DND-41 (cell line): ENCODE results near the gene ADAMTSL2.

Experiments used
- ATAC-seq: fragments of 200-7000 bp; cut with Tn5 transposase; 3 replicates; pipeline ENCODE4 v1.9.1; 2021; ENCODE audit warnings: low read depth; ENCODE audit not compliant: insufficient read depth
- DNase-seq: peaks from one replicate; pipeline ENCODE4 v3.0.0-alpha.2; 2020
- H2AFZ ChIP-seq: 2 replicates; pipeline ENCODE4 v1.6.0; 2012; ENCODE audit warnings: low read depth, low read length
- H3K27ac ChIP-seq: 2 replicates; pipeline ENCODE4 v1.5.1; 2012; ENCODE audit warnings: low read length, inconsistent platforms
- H3K27me3 ChIP-seq: fragments of 200-600 bp; sonication (generic); 2 replicates; pipeline ENCODE4 v1.6.0; 2012; ENCODE audit warnings: low read length, mild to moderate bottlenecking, inconsistent platforms; ENCODE audit not compliant: insufficient read depth, poor library complexity
- H3K36me3 ChIP-seq: 2 replicates; pipeline ENCODE4 v1.5.1; 2012; ENCODE audit warnings: low read length, inconsistent platforms; ENCODE audit not compliant: insufficient read depth
- H3K4me1 ChIP-seq: 2 replicates; pipeline ENCODE4 v1.5.1; 2012; ENCODE audit warnings: mild to moderate bottlenecking, low read length; ENCODE audit not compliant: insufficient read depth
- H3K4me2 ChIP-seq: 2 replicates; pipeline ENCODE4 v1.6.0; 2012; ENCODE audit warnings: mild to moderate bottlenecking, moderate library complexity, low read length, inconsistent platforms; ENCODE audit not compliant: insufficient read depth
- H3K4me3 ChIP-seq, 2 experiments: fragments of 200-600 bp in 1 of 2; shearing (Covaris generic) in 1 of 2; 2 replicates each; pipeline ENCODE4 v1.5.1; 2012 to 2016; ENCODE audit warnings: inconsistent platforms in 2 of 2, low read length in 2 of 2, mild to moderate bottlenecking in 2 of 2, low read depth in 1 of 2, moderate library complexity in 1 of 2
- H3K79me2 ChIP-seq: 2 replicates; pipeline ENCODE4 v1.6.0; 2012; ENCODE audit warnings: low read length, inconsistent platforms; ENCODE audit not compliant: insufficient read depth
- H3K9ac ChIP-seq: 2 replicates; pipeline ENCODE4 v1.6.0; 2012; ENCODE audit warnings: low read depth, mild to moderate bottlenecking, inconsistent platforms, low read length, moderate library complexity
- H3K9me3 ChIP-seq: 2 replicates; pipeline ENCODE4 v1.5.1; 2012; ENCODE audit warnings: low read length, moderate library complexity, mild to moderate bottlenecking, inconsistent platforms; ENCODE audit not compliant: insufficient read depth, severe bottlenecking
- H4K20me1 ChIP-seq: 2 replicates; pipeline ENCODE4 v1.6.0; 2012; ENCODE audit warnings: low read length; ENCODE audit not compliant: insufficient read depth
- CTCF ChIP-seq: IDR thresholded peaks from 2 replicates; pipeline ENCODE4 v1.5.1; 2012; ENCODE audit warnings: borderline replicate concordance, low read length, moderate library complexity, mild to moderate bottlenecking; ENCODE audit not compliant: poor library complexity, severe bottlenecking; ENCODE audit errors: extremely low read depth
- EZH2 ChIP-seq: IDR thresholded peaks from 3 replicates; pipeline ENCODE4 v1.6.1; 2012; ENCODE audit warnings: borderline replicate concordance, low read depth, mild to moderate bottlenecking, moderate library complexity, low read length, inconsistent platforms; ENCODE audit not compliant: severe bottlenecking

The ADAMTSL2 gene

GRCh38 chr9:133514460-133515239, 19.9 kb upstream of the ADAMTSL2 start:
- H2AFZ ChIP-seq: no peak overlapping the region
- no peak overlapping the region for H3K4me3 ChIP-seq
- H3K27me3 ChIP-seq: no peaks in the 10 kb centered on the region
- no peaks in the 10 kb centered on the region for H4K20me1 ChIP-seq
- TF ChIP-seq CTCF (no peak), EZH2 (no peak)
- H3K4me2 ChIP-seq: no peak overlapping the region
- no peak for ATAC-seq
- no peaks in the 10 kb centered on the region for H3K79me2 ChIP-seq
- no peak for DNase-seq
- H3K36me3 ChIP-seq: no peaks in the 10 kb centered on the region
- H3K27ac ChIP-seq: no peak overlapping the region
- no peaks in the 10 kb centered on the region for H3K4me1 ChIP-seq
- H3K9ac ChIP-seq: no peak overlapping the region
- no peaks in the 10 kb centered on the region for H3K9me3 ChIP-seq

GRCh38 chr9:133515240-133515610, 19.3 kb upstream of the ADAMTSL2 start:
- H3K79me2 ChIP-seq: no peaks in the 10 kb centered on the region
- H3K27ac ChIP-seq: no peak overlapping the region
- TF ChIP-seq CTCF: no peak
- no peaks in the 10 kb centered on the region for H3K36me3 ChIP-seq
- DNase-seq: no peak
- H2AFZ ChIP-seq: no peak overlapping the region
- no peak for ATAC-seq
- no peak overlapping the region for H3K4me3 ChIP-seq
- no peak overlapping the region for H3K4me2 ChIP-seq
- no peaks in the 10 kb centered on the region for H3K4me1 ChIP-seq
- no peak overlapping the region for H3K9ac ChIP-seq
- H4K20me1 ChIP-seq: no peaks in the 10 kb centered on the region
- no peaks in the 10 kb centered on the region for H3K9me3 ChIP-seq
- H3K27me3 ChIP-seq: no peaks in the 10 kb centered on the region

- no peak overlapping the region for H3K4me2 ChIP-seq
- no peaks in the 10 kb centered on the region for H3K27me3 ChIP-seq
- ATAC-seq: no peak
Measured at GRCh38 chr9:133515615-133516255, 18.8 kb upstream of the ADAMTSL2 start.

More at GRCh38 chr9:133515615-133516255, 18.8 kb upstream of the ADAMTSL2 start:
- H3K9ac ChIP-seq: no peak overlapping the region
- no peaks in the 10 kb centered on the region for H3K9me3 ChIP-seq
- no peaks in the 10 kb centered on the region for H3K4me1 ChIP-seq
- no peak overlapping the region for H3K4me3 ChIP-seq
- TF ChIP-seq EZH2 (no peak), CTCF (no peak)
- H3K36me3 ChIP-seq: no peaks in the 10 kb centered on the region
- no peaks in the 10 kb centered on the region for H4K20me1 ChIP-seq
- no peak overlapping the region for H3K27ac ChIP-seq
- H2AFZ ChIP-seq: no peak overlapping the region
- no peak for DNase-seq
- no peaks in the 10 kb centered on the region for H3K79me2 ChIP-seq
